GM19099 (cell line): ENCODE measurements around the gene USP50.

ENCODE experiments used
- POLR2A ChIP-seq: IDR thresholded peaks from 3 replicates; pipeline ENCODE4 v1.6.1; 2011; ENCODE audit warnings: low read depth; ENCODE audit not compliant: insufficient read length; ENCODE audit errors: extremely low read depth

Gene USP50

DNA sequence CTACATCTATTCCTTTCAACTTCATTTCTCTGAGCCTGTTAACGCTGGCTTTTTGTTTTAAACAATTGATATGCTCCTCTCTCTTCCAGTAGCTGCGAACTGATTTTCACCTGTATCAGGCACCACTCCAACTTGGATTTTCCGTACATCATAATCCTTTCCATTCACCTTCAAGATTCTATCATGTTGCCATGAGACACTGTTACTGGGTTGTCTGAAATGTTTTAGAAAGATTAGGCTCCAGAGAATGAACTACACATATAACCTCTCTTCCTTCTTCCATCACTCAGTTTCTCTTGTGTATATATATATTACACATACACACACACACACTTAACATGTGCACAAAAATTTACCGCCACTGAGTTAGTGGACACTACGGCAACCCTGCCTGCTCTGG, at the start of gene USP50:
TSS of gene USP50 (minus strand) at position 101 of the 400 bp plus-strand sequence. CDS start 141 bp downstream, outside the sequence.
- TF ChIP-seq POLR2A, result no peak

DNA sequence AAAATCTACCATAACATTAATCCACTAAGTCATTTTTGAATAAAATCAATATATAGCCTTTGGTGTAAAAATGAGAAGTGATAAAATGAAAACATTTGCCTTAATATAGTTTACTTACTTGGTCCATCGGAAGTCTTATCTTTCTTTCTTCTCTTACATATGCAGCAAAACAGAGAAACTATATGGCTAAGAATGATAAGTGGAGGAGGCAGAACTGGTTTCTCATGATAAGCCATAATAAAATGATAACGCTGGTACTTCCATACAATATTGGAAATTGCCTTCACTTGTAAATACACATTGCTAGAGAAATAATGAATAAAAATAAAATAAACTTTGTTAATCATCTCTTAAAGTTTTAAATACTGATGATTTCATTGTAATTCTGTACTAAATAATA, 47.8 kb upstream of the USP50 start:
- TF ChIP-seq POLR2A, result no peak

DNA sequence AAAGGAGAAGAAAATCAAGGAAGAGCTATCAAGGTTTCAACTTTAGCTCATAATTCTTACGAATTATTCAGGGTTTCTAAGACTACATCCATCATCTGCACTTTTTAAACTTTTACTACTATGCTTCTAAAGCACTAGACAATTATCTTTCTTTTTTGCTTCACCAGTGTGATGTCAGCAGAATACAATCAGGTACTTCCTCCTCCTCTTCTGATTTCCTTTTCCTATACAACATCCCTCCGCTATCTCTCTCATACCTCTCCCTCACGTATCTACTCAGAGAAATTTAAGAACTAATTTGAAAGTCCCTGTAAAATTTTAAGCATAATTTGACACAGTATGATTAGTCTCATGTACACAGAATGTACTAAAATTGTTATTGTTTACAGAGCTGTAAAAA, 47.3 kb upstream of the USP50 start:
- no peak for TF ChIP-seq POLR2A

DNA sequence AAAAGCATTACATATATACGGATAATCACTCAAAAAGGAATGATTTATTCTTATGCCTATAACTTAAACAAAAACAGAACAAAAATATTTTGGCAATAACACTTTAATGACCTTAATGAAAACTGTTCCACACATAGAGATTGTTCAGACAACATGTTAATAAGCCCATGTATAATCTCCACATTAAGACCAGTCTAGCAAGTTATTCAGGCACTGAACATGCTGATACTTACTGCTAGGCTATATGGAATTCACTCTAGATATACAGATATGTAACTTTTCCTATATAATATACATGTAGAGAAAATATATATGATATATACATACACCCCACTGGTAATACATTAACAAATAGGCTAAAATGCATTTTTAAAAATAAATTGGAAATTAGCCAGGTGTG, 43.8 kb upstream of the USP50 start:
- no peak for TF ChIP-seq POLR2A

DNA sequence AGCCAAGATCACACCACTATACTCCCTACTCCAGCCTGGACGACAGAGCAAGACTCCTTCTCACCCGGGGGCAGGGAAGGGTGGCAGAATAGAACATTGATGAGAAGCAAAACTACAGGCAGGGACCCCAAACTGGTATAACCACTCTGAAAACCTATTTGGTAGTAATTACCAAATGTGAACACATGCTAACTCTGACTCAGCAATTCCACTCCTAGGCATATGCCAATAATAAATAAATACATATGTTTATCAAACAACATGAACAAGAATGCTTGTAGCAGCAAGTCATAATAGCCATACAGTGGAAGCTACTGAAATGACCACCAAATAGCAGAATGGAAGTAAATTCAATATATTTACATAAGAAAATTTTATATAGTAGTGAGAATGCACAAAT, 31.0 kb upstream of the USP50 start:
- TF ChIP-seq POLR2A, result no peak

DNA sequence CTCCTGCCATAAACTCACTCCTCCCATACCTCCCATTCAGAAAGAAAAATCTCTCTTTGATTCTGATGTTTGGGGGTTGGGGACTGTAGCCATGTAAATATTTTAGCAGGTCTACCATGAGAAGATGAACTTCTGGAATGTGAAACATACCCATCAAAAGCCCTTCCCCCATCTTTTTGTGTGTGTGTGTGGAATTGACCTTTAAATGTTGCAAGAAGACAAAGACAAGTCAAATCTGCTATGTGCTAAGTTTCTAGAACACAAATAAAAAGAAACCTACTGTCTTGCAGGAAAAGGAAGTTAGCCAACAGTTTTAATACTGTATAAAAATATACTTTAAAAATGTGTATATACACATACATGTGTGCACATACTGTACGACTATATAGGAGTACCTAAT, 29.7 kb upstream of the USP50 start:
- TF ChIP-seq POLR2A, result no peak

DNA sequence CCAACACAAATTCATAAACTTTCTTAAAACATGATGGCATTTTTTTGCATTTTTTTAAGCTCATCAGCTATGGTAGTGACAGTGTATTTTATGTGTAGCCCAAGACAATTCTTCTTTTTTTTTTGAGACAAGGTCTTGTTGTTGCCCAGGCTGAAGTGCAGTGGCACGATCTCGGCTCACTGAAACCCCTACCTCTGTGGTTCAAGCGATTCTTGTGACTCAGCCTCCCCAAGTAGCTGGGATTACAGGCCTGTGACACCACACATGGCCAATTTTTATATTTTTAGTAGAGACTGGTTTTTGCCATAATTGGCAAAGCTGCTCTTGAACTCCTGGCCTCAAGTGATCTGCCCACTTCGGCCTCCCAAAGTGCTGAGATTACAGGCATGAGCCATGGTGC, 17.3 kb upstream of the USP50 start:
- TF ChIP-seq POLR2A, result no peak

DNA sequence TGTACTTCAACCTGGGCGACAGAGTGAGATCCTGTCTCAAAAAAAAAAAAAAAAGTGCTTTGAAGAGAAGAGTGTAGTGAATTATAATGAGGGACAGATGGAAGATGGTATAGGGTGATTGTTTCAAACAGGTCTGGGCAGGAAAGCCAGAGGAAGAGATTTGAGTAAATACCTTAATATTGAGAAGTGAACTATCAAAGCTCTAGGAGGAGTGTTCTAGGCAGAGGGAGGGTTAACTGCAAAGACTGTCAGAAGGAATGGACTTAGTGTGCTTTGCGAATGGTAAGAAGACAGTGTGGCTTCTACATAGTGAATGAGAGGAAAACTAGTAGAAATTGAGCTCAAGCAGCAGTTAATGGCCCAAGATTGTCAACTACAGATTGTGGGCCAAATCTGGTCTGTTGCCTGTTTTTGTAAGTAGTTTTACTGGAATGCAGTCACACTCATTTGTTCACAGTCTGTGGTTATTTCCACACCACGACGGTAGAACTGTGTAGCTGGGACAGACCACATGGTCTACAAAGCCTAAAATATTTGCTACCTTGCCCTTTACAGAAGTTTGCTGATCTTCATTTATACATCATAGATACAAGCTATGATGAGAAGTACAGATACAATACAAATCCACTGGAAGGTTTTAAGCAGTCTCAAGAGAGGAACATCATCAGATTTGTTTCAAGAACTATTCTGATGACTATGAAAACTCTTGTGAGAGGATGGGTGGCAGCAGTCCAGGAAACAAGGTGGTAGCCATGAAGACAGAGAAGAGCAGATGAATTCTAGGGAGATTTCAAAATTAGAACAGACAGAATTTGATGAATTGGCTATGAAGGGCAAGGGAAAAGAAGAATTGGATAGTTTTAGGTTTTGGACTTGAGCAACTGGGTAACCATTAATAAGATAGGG, 16.5 kb upstream of the USP50 start:
- no peak for TF ChIP-seq POLR2A

DNA sequence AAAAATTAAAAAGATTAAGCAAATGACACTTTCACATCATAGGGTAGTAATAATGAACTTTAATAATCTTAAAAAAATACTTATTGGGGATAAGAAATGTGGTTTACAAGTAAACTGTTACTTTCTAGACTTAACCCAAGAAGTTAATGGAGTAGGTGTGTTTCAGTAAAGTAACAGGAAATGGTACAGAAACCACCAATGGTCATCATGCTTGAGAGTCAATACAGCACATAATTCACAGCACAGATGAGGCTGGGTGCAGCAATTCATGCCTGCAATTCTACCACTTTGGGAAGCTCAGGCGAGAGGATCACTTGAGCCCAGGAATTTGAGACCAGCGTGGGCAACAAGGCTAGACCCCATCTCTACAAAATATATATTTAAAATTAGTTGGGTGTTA, 11.5 kb upstream of the USP50 start:
- TF ChIP-seq POLR2A, result no peak

DNA sequence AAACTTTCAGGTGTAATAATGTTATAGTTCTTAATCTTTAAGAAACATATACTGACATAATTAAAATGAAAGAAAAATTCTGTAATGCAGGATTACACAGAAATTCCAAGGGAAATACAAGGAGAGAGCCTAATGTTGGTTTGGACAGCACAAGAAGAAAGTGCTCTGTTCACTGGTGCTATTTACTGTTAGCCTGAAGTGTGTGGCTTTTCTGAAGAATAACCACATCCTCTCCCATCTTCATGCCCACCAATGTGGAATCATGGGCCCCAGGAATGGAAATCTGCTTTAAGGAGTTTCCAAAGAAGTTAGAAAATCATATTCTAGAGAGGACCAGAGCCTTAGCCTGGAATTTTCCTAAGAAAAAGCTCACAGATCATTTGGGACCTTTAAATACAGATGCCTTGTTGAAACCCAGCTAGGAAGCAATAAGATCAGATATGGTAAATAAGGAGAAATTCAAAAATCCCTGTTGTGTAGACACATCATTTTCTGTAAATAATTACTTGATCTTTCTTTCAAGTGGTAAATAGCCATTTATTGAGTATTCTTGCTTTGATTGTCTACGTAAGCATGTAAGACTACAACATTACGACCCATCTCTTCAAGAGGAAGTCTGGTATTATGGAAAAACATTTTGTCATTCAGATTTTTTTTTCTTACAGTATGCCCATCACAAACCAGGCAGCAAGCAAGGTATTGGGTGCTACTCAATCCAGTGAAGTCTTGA, 10.3 kb upstream of the USP50 start:
- no peak for TF ChIP-seq POLR2A

DNA sequence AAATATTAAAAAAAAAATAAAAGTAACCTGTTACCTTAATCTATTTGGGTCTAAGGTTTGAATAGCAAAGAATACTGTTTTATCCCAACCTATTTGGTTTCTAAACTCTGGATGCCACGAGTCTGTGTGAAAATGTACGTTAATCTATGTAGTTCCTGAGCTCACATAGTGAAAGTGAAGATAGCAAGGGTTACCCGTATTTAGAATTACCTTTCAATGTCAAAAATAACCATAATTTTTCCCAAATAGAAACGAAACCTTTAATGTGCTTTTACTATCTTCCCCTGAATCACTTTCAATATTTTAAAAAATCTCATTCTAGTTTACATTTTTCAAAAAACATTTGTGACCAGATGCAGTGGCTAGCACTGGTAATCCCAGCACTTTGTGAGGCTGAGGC, 5.8 kb upstream of the USP50 start:
- TF ChIP-seq POLR2A, result no peak

DNA sequence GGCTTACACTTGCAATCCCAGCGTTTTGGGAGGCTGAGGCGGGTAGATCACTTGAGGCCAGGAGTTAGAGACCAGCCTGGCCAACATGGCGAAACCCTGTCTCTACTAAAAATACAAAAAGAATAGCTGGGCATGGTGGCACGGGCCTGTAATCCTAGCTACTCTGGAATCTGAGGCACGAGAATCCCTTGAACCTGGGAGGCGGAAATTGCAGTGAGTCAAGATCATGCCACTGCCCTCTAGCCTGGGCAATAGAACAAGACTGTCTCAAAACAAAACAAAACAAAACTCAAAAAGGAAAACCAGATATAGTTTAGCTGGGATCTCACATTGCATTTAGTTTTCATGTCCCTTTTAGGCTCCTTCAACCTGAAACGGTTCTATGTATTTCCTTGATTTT, 2.9 kb upstream of the USP50 start:
- TF ChIP-seq POLR2A, result no peak

DNA sequence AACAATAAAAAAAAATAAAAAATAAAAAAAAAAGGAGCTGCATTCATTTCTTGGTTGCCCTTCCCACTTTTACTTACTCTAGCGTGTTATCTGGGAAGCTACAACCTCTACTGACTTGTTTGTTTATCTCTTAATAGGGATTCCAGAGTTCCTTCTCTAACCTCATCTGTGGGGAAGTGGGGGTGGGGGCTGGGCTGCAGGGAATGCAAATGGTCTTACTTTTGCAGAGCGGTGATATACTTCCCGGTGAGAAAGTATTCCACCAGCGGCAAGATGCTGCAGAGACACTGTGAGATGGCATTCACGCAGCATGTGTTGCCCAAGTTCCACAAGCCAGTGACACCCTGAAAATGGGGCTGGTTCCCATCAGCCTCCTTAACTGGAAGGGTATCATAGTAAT, 2.1 kb downstream of the USP50 start:
- TF ChIP-seq POLR2A, result no peak

DNA sequence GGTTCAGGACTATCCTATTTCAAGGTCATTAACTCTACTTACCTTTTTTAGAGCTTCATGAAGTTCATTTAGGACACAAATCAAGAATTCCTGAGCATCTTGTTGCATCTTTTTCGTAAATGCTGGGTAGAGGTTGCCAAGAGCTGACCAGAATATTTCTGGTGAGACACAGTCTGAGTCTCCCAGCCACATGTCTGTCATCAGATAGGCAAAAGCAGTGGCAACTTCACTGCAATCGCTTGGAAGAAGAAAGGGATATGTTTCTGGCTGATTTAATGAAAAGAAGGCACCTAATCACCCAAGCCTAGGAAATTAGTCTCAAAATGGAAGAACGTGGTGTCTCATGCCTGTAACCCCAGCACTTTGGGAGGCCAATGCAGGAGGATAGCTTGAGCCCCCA, 2.9 kb downstream of the USP50 start:
- TF ChIP-seq POLR2A, result no peak

DNA sequence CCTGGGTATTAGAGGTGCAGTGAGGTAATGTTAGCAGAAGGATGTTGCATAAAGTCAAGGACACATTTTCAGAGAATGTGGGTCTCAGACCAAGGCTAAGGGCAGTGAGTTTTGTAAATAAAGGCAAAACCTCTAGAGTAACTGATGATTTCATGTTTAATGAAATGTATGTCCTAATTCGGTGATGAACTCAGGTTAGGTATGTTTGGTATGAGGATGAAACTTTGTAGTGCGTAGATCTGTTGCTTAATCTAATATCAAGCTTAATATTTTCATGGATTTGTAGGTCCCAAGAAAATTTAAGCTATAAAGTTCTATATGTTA, 3.6 kb downstream of the USP50 start:
- TF ChIP-seq POLR2A, result no peak

DNA sequence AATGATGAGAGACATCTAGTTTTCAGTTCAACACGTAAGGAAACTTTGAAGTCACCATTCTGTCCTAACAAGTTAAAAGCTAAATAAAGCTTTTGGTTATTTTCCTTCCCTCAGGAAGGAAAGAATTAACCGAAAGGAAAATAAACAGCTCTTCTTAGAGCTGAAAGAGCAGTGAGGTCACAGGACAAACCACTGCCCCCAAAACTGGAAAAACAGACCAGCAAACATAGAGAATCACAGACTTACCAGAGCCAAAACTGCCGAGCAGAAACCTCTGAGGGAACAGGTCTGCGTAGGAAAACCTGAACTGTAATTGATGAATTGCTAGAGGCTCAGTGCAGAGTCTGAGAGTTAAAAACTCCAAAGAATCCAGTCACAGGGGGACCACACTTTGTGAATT, 14.7 kb downstream of the USP50 start:
- no peak for TF ChIP-seq POLR2A
